HEK293 (cell line): ENCODE results near the gene ITGB1BP2.

Source experiments
- BCL11B ChIP-seq: fragments of 450-650 bp; formaldehyde crosslinking; IDR thresholded peaks from 2 replicates; pipeline ENCODE4 v1.5.1; 2016; ENCODE audit warnings: low read depth, missing biosample characterization, missing genetic modification characterization
- BCL6B ChIP-seq: fragments of 450-650 bp; formaldehyde crosslinking; IDR thresholded peaks from 2 replicates; pipeline ENCODE4 v1.5.1; 2017; ENCODE audit warnings: missing biosample characterization, missing genetic modification characterization
- HIC1 ChIP-seq: fragments of 450-650 bp; formaldehyde crosslinking; IDR thresholded peaks from 2 replicates; pipeline ENCODE4 v1.5.1; 2016; ENCODE audit warnings: missing biosample characterization, missing genetic modification characterization
- MYNN ChIP-seq: fragments of 450-650 bp; formaldehyde crosslinking; IDR thresholded peaks from 2 replicates; pipeline ENCODE4 v1.5.1; 2016; ENCODE audit warnings: missing biosample characterization, missing genetic modification characterization, borderline replicate concordance
- OSR2 ChIP-seq: fragments of 450-650 bp; formaldehyde crosslinking; IDR thresholded peaks from 2 replicates; pipeline ENCODE4 v1.5.1; 2016; ENCODE audit warnings: missing biosample characterization, missing genetic modification characterization
- PBX3 ChIP-seq: sonication (generic); formaldehyde crosslinking; IDR thresholded peaks from 2 replicates; pipeline ENCODE4 v1.8.1; 2022; ENCODE audit warnings: mild to moderate bottlenecking, moderate library complexity, missing genetic modification reagents
- PRDM10 ChIP-seq: fragments of 450-650 bp; formaldehyde crosslinking; IDR thresholded peaks from 2 replicates; pipeline ENCODE4 v1.5.1; 2016; ENCODE audit warnings: missing biosample characterization, missing genetic modification characterization
- SALL2 ChIP-seq: fragments of 450-650 bp; formaldehyde crosslinking; IDR thresholded peaks from 2 replicates; pipeline ENCODE4 v1.5.0; 2017; ENCODE audit warnings: missing biosample characterization, mild to moderate bottlenecking, missing genetic modification characterization, borderline replicate concordance
- SP2 ChIP-seq: fragments of 450-650 bp; formaldehyde crosslinking; IDR thresholded peaks from 2 replicates; pipeline ENCODE4 v1.5.1; 2016; ENCODE audit warnings: missing biosample characterization, missing genetic modification characterization
- SP7 ChIP-seq: fragments of 450-650 bp; formaldehyde crosslinking; IDR thresholded peaks from 2 replicates; pipeline ENCODE4 v1.5.1; 2016; ENCODE audit warnings: missing biosample characterization, missing genetic modification characterization
- ZBTB6 ChIP-seq: fragments of 450-650 bp; formaldehyde crosslinking; IDR thresholded peaks from 2 replicates; pipeline ENCODE4 v1.5.1; 2017; ENCODE audit warnings: missing biosample characterization, missing genetic modification characterization
- ZFP37 ChIP-seq: fragments of 450-650 bp; formaldehyde crosslinking; IDR thresholded peaks from 2 replicates; pipeline ENCODE4 v1.5.1; 2016; ENCODE audit warnings: missing biosample characterization, missing genetic modification characterization
- ZNF140 ChIP-seq: fragments of 450-650 bp; formaldehyde crosslinking; IDR thresholded peaks from 2 replicates; pipeline ENCODE4 v1.5.1; 2016; ENCODE audit warnings: missing biosample characterization, missing genetic modification characterization
- ZNF211 ChIP-seq: fragments of 450-650 bp; formaldehyde crosslinking; IDR thresholded peaks from 2 replicates; pipeline ENCODE4 v1.5.1; 2016; ENCODE audit warnings: low read depth, missing biosample characterization, missing genetic modification characterization
- ZNF223 ChIP-seq: fragments of 450-650 bp; formaldehyde crosslinking; IDR thresholded peaks from 2 replicates; pipeline ENCODE4 v1.5.1; 2016; ENCODE audit warnings: missing biosample characterization, missing genetic modification characterization
- ZNF24 ChIP-seq: fragments of 450-650 bp; formaldehyde crosslinking; IDR thresholded peaks from 2 replicates; pipeline ENCODE4 v1.5.1; 2016; ENCODE audit warnings: missing biosample characterization, missing genetic modification characterization
- ZNF266 ChIP-seq: fragments of 450-650 bp; formaldehyde crosslinking; IDR thresholded peaks from 2 replicates; pipeline ENCODE4 v1.5.1; 2016; ENCODE audit warnings: missing biosample characterization, missing genetic modification characterization, low read depth
- ZNF398 ChIP-seq: fragments of 450-650 bp; formaldehyde crosslinking; IDR thresholded peaks from 2 replicates; pipeline ENCODE4 v1.5.1; 2017; ENCODE audit warnings: missing biosample characterization, missing genetic modification characterization
- ZNF404 ChIP-seq: fragments of 450-650 bp; formaldehyde crosslinking; IDR thresholded peaks from 2 replicates; pipeline ENCODE4 v1.5.1; 2017; ENCODE audit warnings: missing biosample characterization, missing genetic modification characterization
- ZNF48 ChIP-seq: fragments of 450-650 bp; formaldehyde crosslinking; IDR thresholded peaks from 2 replicates; pipeline ENCODE4 v1.5.1; 2016; ENCODE audit warnings: missing biosample characterization, missing genetic modification characterization
- ZNF654 ChIP-seq: fragments of 450-650 bp; formaldehyde crosslinking; IDR thresholded peaks from 2 replicates; pipeline ENCODE4 v1.5.1; 2016; ENCODE audit warnings: low read depth, missing biosample characterization, missing genetic modification characterization
- ZNF658 ChIP-seq: fragments of 450-650 bp; formaldehyde crosslinking; IDR thresholded peaks from 2 replicates; pipeline ENCODE4; 2016; ENCODE audit warnings: missing biosample characterization, missing genetic modification characterization
- ZNF677 ChIP-seq: fragments of 450-650 bp; IDR thresholded peaks from 2 replicates; pipeline ENCODE4 v1.5.0; 2018; ENCODE audit warnings: missing biosample characterization, mild to moderate bottlenecking, missing genetic modification characterization, moderate library complexity
- ZNF692 ChIP-seq: fragments of 450-650 bp; formaldehyde crosslinking; IDR thresholded peaks from 2 replicates; pipeline ENCODE4 v1.5.1; 2016; ENCODE audit warnings: missing biosample characterization, missing genetic modification characterization
- ZNF747 ChIP-seq: fragments of 450-650 bp; formaldehyde crosslinking; IDR thresholded peaks from 2 replicates; pipeline ENCODE4 v1.5.1; 2016; ENCODE audit warnings: missing biosample characterization, missing genetic modification characterization
- ZNF76 ChIP-seq: fragments of 450-650 bp; formaldehyde crosslinking; IDR thresholded peaks from 2 replicates; pipeline ENCODE4; 2016; ENCODE audit warnings: low read depth, missing biosample characterization, missing genetic modification characterization, borderline replicate concordance
- ZNF843 ChIP-seq: fragments of 450-650 bp; formaldehyde crosslinking; IDR thresholded peaks from 2 replicates; pipeline ENCODE4 v1.5.1; 2016; ENCODE audit warnings: missing biosample characterization, missing genetic modification characterization

ITGB1BP2 gene

GRCh38 chrX:71283403-71284143, 18.0 kb upstream of the ITGB1BP2 start, which contains the start of gene NONO (continued):
- TF ChIP-seq HIC1 (peak; percentile 96), ZNF223 (tag by site-specific recombination) (no peak), PRDM10 (tag by site-specific recombination) (no peak; the same call in none of the 2 replicates), ZNF658 (no peak), ZNF654 (tag by site-specific recombination) (no peak), SP7 (tag by site-specific recombination) (peak; percentile 61), ZNF404 (tag by site-specific recombination) (no peak), ZNF843 (tag by site-specific recombination) (no peak), ZNF677 (tag by site-specific recombination) (no peak), ZNF76 (tag by site-specific recombination) (no peak), BCL11B (tag by site-specific recombination) (no peak), ZNF211 (no peak), PBX3 (CRISPR knock-in tag) (peak; percentile 83; the same call in 1 of the 2 replicates), ZNF24 (tag by site-specific recombination) (0 out of 2 replicates have a peak, but pooled peaks have one; percentile 39), OSR2 (tag by site-specific recombination) (no peak), MYNN (tag by site-specific recombination) (no peak), ZBTB6 (tag by site-specific recombination) (peak; percentile 86), SALL2 (tag by site-specific recombination) (no peak), ZNF398 (tag by site-specific recombination) (no peak), SP2 (tag by site-specific recombination) (peak; percentile 92), BCL6B (tag by site-specific recombination) (no peak), ZNF692 (tag by site-specific recombination) (no peak; the same call in 1 of the 2 replicates), ZNF140 (tag by site-specific recombination) (no peak), ZFP37 (peak; percentile 55; the same call in 1 of the 2 replicates), ZNF747 (no peak), ZNF48 (tag by site-specific recombination) (no peak), ZNF266 (no peak)
